ENCODE data around the gene ADA.

ADA gene

DNA sequence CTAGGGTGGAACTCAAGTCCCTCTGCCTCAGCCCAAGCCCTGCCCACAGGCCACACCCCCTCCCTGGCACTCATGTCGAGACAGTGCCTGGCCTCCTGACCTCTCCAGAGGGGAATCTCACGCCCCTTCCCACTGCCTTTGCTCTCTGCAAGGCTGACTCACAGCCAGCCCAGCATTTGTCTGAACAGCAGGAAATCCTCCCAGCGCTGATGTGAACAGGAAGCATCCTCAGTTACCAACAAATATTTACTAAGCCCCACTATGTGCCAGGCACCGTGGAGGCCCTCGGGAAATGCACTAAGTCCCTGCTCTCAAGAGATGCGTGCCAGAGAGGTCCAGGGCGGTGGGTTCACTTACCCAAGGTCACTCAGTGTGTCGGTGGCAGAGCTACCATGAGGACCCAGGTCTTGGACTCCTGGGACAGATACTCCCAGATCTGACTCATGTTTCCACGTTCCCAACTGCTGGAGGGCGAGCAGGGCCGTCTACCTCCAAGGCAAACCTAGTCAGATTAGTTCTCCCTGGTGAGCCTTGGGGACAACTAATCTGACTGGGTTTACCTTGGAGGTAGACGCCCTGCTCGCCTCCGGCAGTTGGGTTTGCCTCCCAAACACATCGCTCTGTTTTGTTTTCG is 7.8 kb downstream of the ADA start:
- DNase-seq = peak; percentile 77

DNA sequence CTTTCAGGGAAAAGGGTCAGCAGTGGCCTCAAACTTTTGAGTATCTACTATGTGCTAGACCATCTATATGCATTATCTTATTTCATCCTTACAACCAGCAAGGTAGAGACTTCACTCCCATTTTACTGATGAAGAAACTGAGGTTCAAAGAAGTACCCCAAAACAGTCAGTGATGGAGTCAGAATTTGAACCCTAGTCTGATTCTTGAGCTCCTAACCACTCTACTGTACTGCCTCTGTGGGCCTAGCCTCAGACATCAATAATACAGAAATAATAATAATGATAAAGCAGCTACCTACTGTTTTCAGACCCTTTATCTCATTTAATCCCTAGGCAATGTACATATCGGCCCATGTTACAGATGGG is 8.4 kb downstream of the ADA start:
- DNase-seq = no peak

DNA sequence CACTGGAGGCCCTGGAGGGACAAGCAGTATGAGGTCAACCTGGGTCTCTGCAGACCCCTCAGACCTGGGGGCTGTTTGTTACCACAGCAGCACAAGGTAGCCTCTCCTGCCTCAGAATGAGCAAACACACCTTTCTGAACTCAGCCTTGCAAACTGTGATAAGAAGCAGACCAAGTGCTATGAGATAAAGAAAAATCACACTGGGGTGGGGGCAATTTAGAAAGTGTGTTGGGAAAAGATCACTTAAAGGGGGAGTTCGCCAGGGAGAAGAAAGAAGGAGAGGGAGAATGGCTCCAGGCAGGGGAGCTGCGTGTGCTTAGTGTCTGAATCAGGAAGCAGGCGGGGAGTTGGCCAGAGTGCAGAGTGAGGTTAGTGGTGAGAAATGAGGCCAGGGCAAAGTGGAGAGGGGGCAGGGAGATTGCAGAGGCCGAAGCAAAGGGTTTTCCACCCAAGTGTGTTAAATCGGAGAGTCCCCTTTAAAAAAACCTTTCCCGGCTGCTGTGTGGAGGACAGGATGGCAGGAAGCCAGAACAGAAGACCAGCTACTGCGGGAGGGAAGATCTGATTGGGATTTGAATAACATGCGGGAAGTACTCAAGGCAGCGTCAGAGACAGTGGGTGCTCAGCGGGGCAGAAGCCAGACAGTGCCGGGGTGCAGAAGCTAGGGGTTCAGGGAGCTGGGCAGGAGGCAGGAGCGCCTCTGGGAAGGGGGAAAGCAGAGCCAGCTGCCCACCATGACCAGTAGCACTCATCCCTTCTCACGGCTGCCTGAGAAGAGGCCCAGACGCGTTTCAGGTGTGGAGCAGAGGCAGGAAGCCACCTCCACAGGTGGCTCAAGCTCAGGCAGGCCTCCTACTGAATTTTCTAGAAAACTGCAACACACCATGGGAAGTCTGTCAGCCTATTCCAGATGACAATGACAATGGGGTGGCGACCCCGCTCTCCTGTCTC is 9.0 kb downstream of the ADA start:
- DNase-seq = peak; percentile 38

DNA sequence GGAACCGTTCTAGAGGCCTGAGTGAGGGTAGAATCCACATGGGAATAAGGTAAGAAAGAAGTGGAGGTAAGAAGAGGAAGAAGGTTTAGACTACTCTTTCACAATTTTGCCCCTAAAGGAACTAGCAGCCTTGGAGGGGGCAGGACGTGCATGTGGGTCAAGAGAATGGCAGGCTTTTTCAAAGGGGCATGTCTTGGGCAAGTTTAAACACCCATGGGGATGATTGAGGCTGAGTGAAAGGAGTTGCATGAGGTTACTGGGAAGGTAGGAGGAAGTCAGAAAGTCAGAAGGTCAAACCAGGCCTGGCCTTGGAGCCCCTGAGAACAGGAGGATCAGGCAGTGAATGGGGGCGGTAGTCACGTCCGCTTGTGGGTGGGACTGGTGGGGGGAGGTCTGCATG is 10.2 kb downstream of the ADA start:
- DNase-seq = no peak

DNA sequence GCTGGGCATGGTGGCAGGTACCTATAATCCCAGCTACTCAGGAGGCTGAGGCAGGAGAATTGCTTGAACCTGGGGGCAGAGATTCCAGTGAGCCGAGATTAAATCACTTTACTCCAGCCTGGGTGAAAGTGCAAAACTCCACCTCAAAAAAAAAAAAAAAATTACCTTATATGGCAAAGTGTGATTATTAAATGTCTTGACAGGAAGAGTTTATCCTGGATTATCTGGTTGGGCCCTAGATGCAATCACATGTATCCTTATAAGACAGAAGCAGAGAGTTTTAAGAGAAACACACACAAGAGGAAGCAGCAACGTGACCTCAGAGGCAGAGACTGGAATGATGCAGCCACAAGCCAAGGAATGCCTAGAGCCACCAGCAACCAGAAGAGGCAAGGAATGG is 11.0 kb downstream of the ADA start:
- DNase-seq = no peak

DNA sequence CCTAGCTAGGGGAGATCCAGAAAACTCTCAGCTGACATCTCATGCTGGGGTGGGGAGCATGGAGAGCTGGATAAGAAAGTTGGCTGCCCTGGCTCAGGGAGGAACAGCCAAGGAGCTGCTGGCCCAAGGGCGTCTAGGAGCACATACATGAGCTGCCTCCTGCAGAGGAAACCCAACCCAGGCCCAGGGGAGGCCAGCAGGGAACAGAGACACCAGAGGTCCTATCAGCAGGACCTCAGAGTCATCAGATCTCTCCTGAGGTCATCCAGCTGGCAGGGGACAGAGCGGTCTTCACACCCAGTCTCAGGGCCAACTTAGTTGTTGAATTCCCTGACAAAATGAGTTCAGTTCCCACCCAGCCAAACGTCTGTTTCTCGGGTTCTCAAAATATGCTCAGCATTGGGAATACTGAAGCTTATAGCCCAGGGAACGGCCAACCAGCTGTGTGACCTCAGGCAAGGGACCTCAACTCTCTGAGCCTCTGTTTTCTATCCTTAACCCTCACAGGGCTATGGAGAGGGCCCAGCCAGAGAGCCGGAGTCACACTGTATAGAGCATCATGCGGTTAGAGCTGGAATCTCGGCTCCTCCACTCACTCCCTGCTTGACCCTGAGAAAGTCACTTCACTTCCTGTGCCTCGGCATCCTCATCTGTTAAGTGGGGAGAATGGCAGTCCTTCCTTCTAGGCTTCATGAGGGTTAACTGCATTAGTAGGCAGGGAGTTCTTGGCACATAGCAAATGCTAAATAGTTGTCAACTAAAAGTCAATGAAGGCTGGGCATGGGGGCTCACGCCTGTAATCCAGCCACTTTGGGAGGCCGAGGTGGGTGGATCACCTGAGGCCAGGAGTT is 13.8 kb downstream of the ADA start:
- DNase-seq = no peak

DNA sequence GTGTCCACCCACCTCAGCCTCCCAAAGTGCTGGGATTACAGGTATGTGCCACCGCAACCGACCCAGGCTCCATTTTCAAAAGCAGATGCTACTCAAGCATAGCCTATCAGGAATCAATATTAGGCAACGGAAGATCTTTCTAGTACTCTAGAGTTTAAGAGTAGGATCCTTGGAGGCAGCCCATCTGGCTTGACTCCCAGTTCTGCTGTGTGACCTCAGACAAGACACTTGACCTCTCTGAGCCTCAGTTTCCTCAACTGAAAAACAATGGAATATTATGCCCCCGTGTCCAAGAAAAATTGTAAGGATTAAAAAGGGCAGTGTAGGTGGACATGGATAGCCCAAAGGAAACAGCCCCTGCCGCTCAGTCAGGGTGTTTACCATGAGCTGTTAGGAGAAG is 14.5 kb downstream of the ADA start:
- DNase-seq = no peak

DNA sequence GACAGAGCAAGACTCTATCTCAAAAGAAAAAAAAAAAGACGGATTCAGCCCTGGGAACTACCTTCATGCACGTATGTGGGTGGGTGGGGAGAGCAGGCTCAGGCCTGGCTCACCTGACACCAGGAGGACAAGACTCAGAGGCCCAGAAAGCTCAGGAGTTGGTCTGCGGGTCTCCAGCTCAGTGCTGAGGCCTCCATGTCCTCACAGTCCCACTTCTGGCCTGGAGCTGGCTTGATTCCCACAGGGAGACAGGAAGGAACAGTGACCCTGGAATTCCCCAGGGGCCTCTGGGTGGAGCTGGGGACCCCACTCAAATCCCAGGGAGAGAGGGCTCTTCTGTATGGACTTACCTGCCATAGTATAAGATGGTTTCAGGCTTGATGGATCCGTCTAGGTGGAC is 15.6 kb downstream of the ADA start:
- DNase-seq = no peak

DNA sequence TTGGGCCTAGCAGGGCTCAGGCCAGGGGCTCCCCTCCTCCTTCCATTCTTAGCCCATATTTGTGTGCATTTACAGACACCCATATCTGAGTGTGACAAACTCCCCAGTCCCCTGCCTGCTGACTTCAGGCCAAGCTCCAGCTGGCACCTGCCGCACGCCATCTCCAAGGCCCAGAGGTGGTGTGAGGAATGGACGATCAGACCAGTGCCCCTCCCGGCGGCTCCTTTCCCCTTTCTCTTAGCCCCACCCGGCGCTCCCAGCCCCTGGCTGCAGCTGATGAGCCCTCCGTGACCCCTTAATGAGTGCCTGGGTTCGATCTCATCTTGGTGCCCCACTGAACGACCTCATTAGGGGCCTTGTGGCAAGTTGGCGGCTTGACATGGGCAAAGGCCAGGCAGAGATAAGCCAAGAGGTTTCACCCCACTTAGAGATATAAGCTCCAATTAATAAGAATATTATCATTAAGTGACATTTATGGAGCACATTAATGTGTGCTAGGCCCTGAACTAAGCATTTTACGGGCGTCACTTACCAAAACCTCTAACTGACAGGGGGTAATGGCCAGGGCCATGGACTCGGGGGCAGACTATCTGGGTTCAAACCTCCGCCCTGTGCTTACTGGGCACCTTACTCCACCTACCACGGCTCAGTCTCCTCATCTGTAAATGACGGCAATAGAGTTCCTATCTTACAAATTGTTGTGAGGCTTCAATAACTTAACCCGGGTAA is 17.5 kb downstream of the ADA start:
- DNase-seq = no peak

DNA sequence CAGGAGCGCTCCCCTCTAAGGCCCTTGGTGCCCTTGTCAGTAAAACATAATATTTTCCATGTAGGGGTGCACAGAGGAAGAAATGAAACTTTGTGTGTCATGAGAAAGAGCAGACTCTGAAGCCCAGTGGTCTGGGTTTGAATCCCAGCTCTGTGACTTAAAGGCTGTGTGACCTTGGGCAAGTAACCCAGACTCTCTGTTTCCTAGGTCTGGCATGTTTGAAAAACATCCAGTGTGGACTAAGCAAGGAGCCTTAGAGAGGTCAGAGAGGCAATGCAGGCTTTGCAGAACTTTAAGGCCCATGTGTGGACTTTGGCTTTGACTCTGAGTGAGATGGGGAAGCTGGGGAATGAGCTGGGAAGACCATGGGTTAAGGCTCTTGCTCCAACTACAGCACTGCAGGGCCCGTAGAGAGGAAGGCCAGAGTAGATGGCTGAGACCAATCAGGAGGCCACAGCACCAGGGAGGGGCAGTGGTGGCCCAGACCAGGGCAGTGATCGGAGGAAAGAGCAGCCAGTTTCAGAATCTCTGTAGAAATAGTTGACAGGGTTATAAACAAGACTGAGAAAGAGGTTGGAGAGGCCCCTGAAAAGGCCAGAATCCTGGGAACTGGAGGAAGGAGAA is 18.2 kb downstream of the ADA start:
- DNase-seq = no peak

DNA sequence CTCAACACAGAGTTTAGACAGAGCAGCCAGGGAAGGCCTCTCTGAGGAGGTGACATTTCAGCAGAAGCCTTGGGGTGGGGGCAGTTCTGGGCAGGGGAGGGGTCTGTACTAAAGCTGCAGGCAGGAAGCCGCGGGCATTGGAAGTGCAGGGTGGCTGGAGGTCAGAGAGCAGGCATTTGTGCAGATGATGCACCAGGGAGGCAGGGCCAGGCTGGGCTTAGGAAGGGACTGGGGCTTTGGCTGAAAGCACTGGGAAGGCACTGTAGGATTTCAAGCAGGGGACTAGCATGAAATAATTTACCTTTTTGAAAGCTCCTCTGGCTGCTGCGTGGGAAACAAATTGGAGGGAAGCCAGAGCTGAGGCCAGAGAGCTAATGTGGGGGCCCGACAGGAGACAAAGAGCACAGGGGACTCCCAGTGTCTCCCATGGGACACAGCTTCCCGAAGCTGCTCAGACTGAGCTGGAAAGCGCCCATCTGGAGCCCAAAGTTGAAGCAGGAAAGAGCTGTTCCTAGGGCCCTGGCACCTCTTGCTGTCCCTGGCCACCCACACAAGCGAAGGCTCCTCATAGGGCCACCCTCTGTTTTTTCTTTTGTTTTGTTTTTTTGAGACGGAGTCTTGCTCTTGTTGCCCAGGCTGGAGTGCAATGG is 19.3 kb downstream of the ADA start:
- no peak for DNase-seq

DNA sequence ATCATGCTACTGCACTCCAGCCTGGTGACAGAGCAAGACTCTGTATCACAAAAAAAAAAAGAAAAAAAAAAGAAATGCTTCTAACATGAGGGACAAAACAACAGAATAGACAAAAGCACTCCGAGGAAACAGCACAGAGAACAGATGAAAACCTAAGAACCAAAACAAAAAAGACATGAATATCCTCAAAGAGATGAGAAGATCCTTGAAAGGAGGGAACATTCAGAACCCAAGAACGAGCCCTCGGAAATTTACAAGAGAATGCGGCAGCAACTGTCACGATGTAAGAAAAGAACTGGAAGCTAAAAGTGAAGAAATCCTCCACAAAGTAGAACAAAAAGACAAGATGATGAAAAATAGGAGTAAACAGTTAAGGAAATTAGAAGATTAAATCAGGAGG is 21.2 kb downstream of the ADA start:
- DNase-seq = no peak

DNA sequence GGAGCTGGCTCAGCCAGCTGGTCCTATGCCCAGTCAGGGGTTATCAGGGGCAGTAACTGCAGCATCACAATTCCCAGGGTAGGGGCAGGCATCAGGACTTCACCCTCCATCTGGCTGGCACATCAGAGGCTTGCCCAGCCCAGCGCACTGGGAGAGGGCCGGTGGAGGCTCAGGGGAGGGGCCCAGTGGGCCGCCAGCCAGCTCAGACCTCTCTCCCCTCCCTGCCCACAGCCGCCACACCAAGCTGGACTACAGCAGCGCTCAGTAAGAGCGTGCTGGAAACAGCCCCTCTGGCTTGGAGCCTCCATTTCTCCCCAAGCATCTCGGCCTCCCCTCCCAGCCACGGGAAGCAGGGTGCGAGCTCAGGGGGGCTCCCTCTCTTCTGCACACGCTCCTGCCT is 22.0 kb downstream of the ADA start:
- DNase-seq = no peak

DNA sequence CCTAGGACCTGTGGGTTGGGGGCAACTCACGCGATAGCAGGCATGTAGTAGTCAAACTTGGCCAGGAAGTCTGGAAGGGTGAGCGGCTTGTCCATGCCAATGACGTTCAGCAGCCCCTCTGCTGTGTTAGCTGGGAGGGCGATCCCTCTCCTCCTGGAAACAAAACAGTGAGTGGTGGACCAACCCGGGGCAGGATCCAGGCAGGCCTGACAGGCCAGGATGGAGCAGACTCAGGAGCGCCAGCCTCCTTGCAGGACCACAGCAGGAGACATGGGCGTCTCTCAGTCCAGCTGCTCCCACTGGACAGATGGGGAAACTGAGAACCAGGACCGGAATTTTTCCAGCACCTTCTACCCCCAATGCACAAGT is 22.5 kb downstream of the ADA start:
- DNase-seq = no peak

DNA sequence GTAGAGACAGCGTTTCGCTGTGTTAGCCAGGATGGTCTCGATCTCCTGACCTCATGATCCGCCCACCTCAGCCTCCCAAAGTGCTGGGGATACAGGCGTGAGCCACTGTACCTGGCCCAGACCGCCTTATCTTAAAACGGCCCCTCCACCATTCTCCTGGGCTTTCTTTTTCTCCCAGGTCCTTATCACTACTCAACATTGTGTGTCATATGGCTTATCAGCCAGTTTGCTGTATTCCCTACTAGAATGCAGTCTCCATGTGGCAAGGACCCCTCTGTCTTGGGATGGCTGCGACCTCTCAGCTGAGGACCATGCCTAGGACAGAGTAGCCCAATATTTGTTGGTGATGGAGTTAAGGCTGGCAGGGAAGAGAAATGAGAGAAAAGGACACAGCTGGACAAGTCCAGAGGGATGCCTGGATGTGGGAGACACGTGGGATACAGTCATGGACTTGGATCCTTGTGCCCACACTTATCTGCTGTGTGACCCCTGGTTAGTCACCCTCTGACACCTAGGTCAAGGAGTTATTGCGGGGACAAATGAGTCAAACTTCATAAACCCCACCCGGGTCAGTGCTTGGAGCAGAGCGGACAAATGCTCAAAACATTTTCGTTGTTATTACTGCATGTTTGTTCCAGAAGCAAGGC is 24.0 kb downstream of the ADA start:
- DNase-seq = no peak

DNA sequence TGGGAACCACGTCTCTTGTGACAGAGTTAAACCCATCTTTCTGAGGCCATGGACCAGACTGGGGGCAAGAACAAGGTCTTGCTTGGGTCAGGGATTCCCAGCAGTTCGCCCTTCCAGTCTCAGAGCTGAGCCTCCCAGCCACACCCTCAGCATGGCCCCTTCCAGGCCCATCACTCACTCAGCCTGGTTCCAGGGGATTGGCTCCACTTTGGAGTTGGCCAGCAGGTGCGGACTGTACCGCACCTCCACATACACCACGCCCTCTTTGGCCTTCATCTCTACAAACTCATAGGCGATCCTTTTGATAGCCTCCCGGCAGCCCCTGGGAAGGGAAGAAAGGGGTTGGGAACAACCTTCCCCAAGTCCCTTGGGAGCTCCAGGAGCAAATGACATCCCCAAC is 25.2 kb downstream of the ADA start:
- DNase-seq = no peak

DNA sequence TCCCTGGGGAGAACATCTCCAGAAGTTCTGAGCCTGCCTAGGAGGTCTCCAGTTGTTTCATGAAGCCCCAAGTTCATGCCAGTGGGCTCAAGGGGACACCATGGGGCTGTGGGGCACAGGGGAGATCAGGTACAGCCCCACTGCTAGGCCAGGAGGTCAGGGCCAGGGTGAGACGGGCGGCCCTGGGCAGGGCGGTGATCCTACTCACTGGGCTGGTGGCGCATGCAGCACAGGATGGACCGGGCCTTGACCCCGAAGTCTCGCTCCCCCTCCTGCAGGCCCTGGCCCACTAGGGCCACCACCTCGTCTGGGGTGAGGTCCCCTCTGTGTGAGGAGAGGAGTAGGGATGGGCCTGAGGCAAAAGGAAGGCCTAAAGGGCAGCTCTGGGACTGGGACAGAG is 26.1 kb downstream of the ADA start:
- no peak for DNase-seq

DNA sequence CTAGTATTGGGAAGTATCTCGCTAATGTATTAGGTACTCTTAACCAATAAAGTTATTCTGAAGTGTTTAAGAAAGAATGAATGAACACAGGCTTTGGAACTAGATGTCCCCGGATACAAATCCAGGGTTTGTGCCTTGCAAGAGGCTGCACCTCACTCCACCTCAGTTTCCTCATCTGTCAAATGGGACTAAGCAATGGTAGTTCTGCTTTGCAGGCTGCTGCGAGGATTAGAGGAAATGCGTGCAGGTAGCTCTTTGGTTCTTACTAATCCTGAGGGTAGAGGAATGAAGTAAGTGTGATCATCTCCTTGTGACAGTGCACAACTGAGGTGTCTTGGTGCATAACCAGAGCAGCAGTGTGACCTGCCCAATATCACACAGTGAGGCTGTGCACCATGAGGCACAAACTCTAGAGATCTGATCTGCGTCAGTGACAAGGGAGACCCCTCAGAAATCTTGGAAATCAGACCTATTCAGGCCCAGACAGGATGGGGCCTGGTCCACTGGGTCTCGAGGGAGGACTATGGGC is 26.7 kb downstream of the ADA start:
- DNase-seq = no peak

DNA sequence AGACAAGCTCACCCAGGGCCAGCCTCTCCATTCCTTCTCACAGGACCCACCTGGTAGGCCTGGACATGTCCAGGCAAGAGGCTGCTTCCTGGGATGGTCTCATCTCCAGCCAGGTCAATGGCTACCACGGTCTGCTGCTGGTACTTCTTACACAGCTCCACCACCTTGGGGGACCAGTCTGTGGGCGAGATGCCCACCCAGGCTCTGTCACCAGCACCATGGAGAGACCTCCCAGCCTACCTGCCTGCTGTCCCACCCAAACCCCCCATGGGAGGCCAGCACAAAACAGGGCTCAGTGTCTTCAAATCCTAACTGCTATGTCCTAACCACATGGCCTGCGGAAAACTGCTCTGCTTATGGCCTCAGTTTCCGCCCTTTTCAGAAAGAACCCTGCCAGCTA is 27.3 kb downstream of the ADA start:
- no peak for DNase-seq

DNA sequence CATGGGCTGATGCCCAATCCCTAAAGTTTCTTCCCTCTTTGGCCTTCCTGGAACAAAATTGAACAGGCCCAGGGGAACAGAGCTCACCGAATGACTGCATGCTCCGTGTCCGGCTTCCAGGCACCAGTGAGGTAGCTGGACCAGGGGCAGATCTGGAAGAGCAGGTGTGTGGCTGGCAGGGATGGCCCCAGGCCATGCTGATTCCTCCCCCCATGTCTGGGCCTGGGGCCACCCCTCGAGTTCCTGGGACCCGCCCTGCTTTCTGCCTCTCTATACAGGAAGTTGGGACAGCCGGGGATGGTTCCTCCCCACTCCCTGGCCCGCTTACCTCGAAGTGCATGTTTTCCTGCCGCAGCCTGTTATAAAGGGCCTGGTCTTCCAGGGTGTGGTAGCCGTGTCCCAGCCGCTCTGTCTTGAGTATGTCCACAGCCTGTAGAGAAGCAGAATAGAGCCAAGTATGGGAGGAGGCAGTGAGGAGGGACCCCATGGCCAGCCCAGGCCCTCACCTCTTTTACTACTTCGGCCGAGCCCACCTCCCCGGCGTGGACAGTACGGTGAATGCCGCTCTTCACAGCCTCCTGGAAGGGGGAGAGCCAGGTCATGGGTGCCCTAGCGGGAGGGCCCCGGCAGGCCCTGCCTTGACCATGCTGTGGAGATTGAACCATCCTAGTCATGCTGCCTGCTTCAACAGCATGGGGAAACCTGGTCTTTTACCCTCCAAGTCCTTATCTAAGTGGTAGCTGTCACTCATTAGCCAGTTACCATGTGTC is 28.8 kb downstream of the ADA start:
- no peak for DNase-seq

Data from CD4-positive, alpha-beta T cell treated with Interleukin-4 for 4 hours (primary cell).